Ovary (tissue), 9 donors: ENCODE data around the gene GSK3B. TPM values are rescaled to one million over a fixed set of nuclear protein-coding genes. Genes with fewer than 3 reads are reported as not detected.

ENCODE experiments used
- DNase-seq, 5 donors: peaks; one replicate each; pipeline ENCODE4 v3.0.0-alpha.2; 2019 to 2020
- H3K27ac ChIP-seq, 2 donors: fragments of 200-600 bp; one replicate each; pipeline versions ENCODE4 v1.5.1 to v1.8.0; 2019 to 2022
- H3K27me3 ChIP-seq: fragments of 200-600 bp; one replicate; pipeline ENCODE4 v1.8.0; 2022
- H3K36me3 ChIP-seq: fragments of 200-600 bp; sonication (generic); one replicate; pipeline ENCODE4 v1.5.1; 2019
- H3K4me1 ChIP-seq: one replicate; pipeline ENCODE4 v1.8.1; 2013; ENCODE audit warnings: mild to moderate bottlenecking, moderate library complexity; ENCODE audit not compliant: insufficient read depth
- H3K4me3 ChIP-seq: fragments of 200-600 bp; sonication (generic); one replicate; pipeline ENCODE4 v1.5.1; 2017
- H3K9me3 ChIP-seq, 2 donors: fragments of 200-600 bp in 1 of 2; sonication (generic) in 1 of 2; one replicate each; pipeline versions ENCODE4 v1.5.1 to v1.8.1; 2013 to 2019; ENCODE audit warnings: mild to moderate bottlenecking in 1 of 2, moderate library complexity in 1 of 2
- CTCF ChIP-seq, 3 donors: fragments of 450-650 bp in 2 of 3; fragments of 200-600 bp in 1 of 3; IDR thresholded peaks; one replicate each; pipeline versions ENCODE4 v1.5.1 to v1.8.0; 2016 to 2022; ENCODE audit warnings: antibody characterized with exemption in 3 of 3, mild to moderate bottlenecking in 1 of 3
- EP300 ChIP-seq: sonication (generic); formaldehyde crosslinking; IDR thresholded peaks from one replicate; pipeline ENCODE4 v1.6.1; 2017; ENCODE audit warnings: antibody characterized with exemption
- POLR2A ChIP-seq: fragments of 450-650 bp; IDR thresholded peaks from one replicate; pipeline ENCODE4 v1.6.1; 2017; ENCODE audit warnings: antibody characterized with exemption, mild to moderate bottlenecking, moderate library complexity
- WGBS, 3 donors: extraction: QIAGEN DNeasy Blood & Tissue Kit in 1 of 3; methylation state at CpG; one replicate each; pipeline versions ENCODE4 v1.1.5 to v1.1.7; 2013 to 2017; 5-methylcytosine and 5-hydroxymethylcytosine counted together
- intact Hi-C, 4 donors: fragments of 100-400 bp; cut with DNase I; formaldehyde crosslinking; loops; one replicate each; pipeline versions ENCODE4 v1.11.0 to v1.15.1; 2022 to 2023
- polyA plus RNA-seq, 2 donors: library from polyadenylated mRNA; stranded (reverse); fragments of 200-250 nt in 1 of 2; fragments of 350-450 nt in 1 of 2; fragmentation: Illumina TruSeq in 1 of 2; extraction: RNeasy Lipid Tissue Mini Kit (QIAGEN cat#74804) in 1 of 2; gene quantifications; one replicate each; pipeline ENCODE4 v1.2.3, GENCODE V29; 2013 to 2014
- total RNA-seq, 7 donors: library from RNA; depleted of rRNA in 2 of 7; stranded (reverse); fragments of >200 nt in 2 of 7; fragmentation: NEBNext Ultra II Directional in 3 of 7; extraction: Animal tissue kit (Norgen Biotek cat#: 25700) in 3 of 7; gene quantifications; one replicate each; pipeline versions ENCODE4 v1.1.0 to v1.2.4, GENCODE V29; 2016 to 2023
- donor health status: DM: no; HTN: no; CAD: no; lungs with moderate emphysema.
- donor health status: DM: no; HTN: no; CAD: no.
- donor health status: Bipolar disorder and iron deficiency.
- donor health status: DM: yes; HTN: yes; CAD: no.
- donor health status: DM: no; HTN: no; CAD: no.
- donor health status: DM: yes; HTN: yes; CAD: no.

Gene GSK3B
- total and polyA plus RNA-seq, 9 donors = 8.3 to 38.4 (median 25.3) TPM

GRCh38 chr3:120113128-120114116 lies 19.2 kb upstream of the GSK3B start:
- WGBS, 3 donors = 80 to 81% (median 80%) methylated on average over 8 of the region's 8 CpGs
- no peak for DNase-seq
- Histone ChIP-seq H3K27me3 (no peaks in the 10 kb centered on the region), H3K36me3 (no peaks in the 10 kb centered on the region), H3K4me1 (no peaks in the 10 kb centered on the region), H3K9me3 (no peaks in the 10 kb centered on the region), H3K27ac (no peak overlapping the region), H3K4me3 (no peak overlapping the region)
- TF ChIP-seq EP300 (no peak), POLR2A (no peak), CTCF (IDR thresholded peaks at IDR 0.05) (no peak)
- intact Hi-C loops = no loop called here

GRCh38 chr3:120111898-120112297 lies 17.7 kb upstream of the GSK3B start:
- intact Hi-C loops = no loop called here
- H3K27me3 ChIP-seq = no peaks in the 10 kb centered on the region
- no peaks in the 10 kb centered on the region for H3K36me3 ChIP-seq
- H3K4me3 ChIP-seq = no peak overlapping the region
- H3K9me3 ChIP-seq = no peaks in the 10 kb centered on the region
- no peak overlapping the region for H3K27ac ChIP-seq
- 91 to 100% (median 92%) methylated on average over 1 of the region's 1 CpG for WGBS, 3 donors
- peaks cover under 1% of the 10 kb centered on the region for H3K4me1 ChIP-seq
- DNase-seq = no peak
- TF ChIP-seq CTCF (IDR thresholded peaks at IDR 0.05) = no peak
- TF ChIP-seq POLR2A = no peak
- TF ChIP-seq EP300 = no peak

- H3K4me1 ChIP-seq = peaks cover 3% of the 10 kb centered on the region
- TF ChIP-seq POLR2A (no peak), CTCF (IDR thresholded peaks at IDR 0.05) (no peak), EP300 (no peak)
- no peaks in the 10 kb centered on the region for H3K36me3 ChIP-seq
- H3K27ac ChIP-seq = no peak overlapping the region
- H3K9me3 ChIP-seq = no peaks in the 10 kb centered on the region
- intact Hi-C loops = no loop called here
- 83 to 94% (median 84%) methylated on average over 7 of the region's 7 CpGs for WGBS, 3 donors
- no peak for DNase-seq
- H3K27me3 ChIP-seq = no peaks in the 10 kb centered on the region
- no peak overlapping the region for H3K4me3 ChIP-seq
Observed at GRCh38 chr3:120103276-120103675, 9.0 kb upstream of the GSK3B start.

GRCh38 chr3:120102674-120103073 lies 8.4 kb upstream of the GSK3B start:
- H3K27ac ChIP-seq = no peak overlapping the region
- H3K9me3 ChIP-seq = no peaks in the 10 kb centered on the region
- intact Hi-C loops = no loop called here
- no peak overlapping the region for H3K4me3 ChIP-seq
- no peaks in the 10 kb centered on the region for H3K27me3 ChIP-seq
- no peaks in the 10 kb centered on the region for H3K36me3 ChIP-seq
- WGBS, 3 donors = 81 to 87% (median 84%) methylated on average over 3 of the region's 3 CpGs
- peaks cover 3% of the 10 kb centered on the region for H3K4me1 ChIP-seq
- TF ChIP-seq CTCF (IDR thresholded peaks at IDR 0.05) (no peak), EP300 (no peak), POLR2A (no peak)
- DNase-seq = no peak
